Endothelial cell of umbilical vein (primary cell): ENCODE measurements around the gene MTG1. TPM values are rescaled to one million over a fixed set of nuclear protein-coding genes. Genes with fewer than 3 reads are reported as not detected.
A peak's percentile ranks its signal among the peaks of the same experiment; 100 is the strongest.

Experiments used
- BruUV-seq: library from RNA; stranded (reverse); fragments of 400-500 nt; replicated peaks from 2 replicates; lab custom pipeline; 2021; lab: Mats Ljungman, UMichigan
- CTCF ChIA-PET: fragments of 300-600, 350-600 bp; sonication (Branson Sonifier 250); formaldehyde crosslinking; loops from one replicate; lab custom pipeline; 2021; ENCODE audit warnings: antibody characterized with exemption, inconsistent platforms; lab: Charles Lee
- POLR2A ChIA-PET: fragments of 300-600, 350-600 bp; sonication (Branson Sonifier 250); formaldehyde crosslinking; loops from one replicate; lab custom pipeline; 2021; ENCODE audit warnings: antibody characterized with exemption, inconsistent platforms; lab: Charles Lee
- DNase-seq: peaks from one replicate; pipeline ENCODE4 v3.0.0-alpha.2; 2011; ENCODE audit warnings: low read depth, low spot score
- FAIRE-seq: peaks from 2 replicates; lab custom pipeline; 2011; peaks lifted over from hg19 to GRCh38; lab: Jason Lieb, UNC
- H2AFZ ChIP-seq: 2 replicates; pipeline ENCODE4 v1.6.0; 2012; ENCODE audit warnings: low read depth, low read length, control low read depth, inconsistent platforms
- H3K27ac ChIP-seq: 2 replicates; pipeline ENCODE4 v1.5.1; 2011; ENCODE audit warnings: low read depth, mild to moderate bottlenecking, control low read depth, low read length, moderate library complexity; ENCODE audit not compliant: insufficient read depth
- H3K27me3 ChIP-seq, 2 experiments: 2 replicates each; pipeline versions ENCODE4 v1.6.0 to v1.6.1; 2011; ENCODE audit warnings: low read length in 2 of 2, mixed read lengths in 1 of 2; ENCODE audit not compliant: control insufficient read depth in 2 of 2, insufficient read depth in 2 of 2
- H3K36me3 ChIP-seq, 2 experiments: 2 replicates in 1 of 2; 3 replicates in 1 of 2; pipeline ENCODE4 v1.5.1; 2011; ENCODE audit warnings: low read length in 2 of 2, mild to moderate bottlenecking in 1 of 2, moderate library complexity in 1 of 2; ENCODE audit not compliant: control insufficient read depth in 2 of 2, insufficient read depth in 2 of 2; ENCODE audit errors: extremely low read depth in 1 of 2
- H3K4me1 ChIP-seq: 3 replicates; pipeline ENCODE4 v1.5.1; 2011; ENCODE audit warnings: mild to moderate bottlenecking, low read length; ENCODE audit not compliant: control insufficient read depth, insufficient read depth; ENCODE audit errors: extremely low read depth
- H3K4me2 ChIP-seq: 2 replicates; pipeline ENCODE4 v1.6.1; 2011; ENCODE audit warnings: low read length, control low read depth, mixed read lengths; ENCODE audit not compliant: insufficient read depth
- H3K4me3 ChIP-seq, 3 experiments: fragments of 200-600 bp in 1 of 3; sonication (generic), shearing (Covaris generic) in 1 of 3; replicated peaks in 1 of 3; 2 replicates each; pipeline ENCODE4 v1.5.1; 2011 to 2016; ENCODE audit warnings: control low read depth in 3 of 3, low read length in 3 of 3, mild to moderate bottlenecking in 2 of 3, inconsistent platforms in 1 of 3, low read depth in 1 of 3, moderate library complexity in 1 of 3; ENCODE audit not compliant: insufficient read depth in 1 of 3
- H3K79me2 ChIP-seq: 2 replicates; pipeline ENCODE4 v1.6.0; 2012; ENCODE audit warnings: low read length, inconsistent platforms; ENCODE audit not compliant: control insufficient read depth, insufficient read depth
- H3K9ac ChIP-seq: replicated peaks from 2 replicates; pipeline ENCODE3; 2011; ENCODE audit warnings: low read length, control low read depth; ENCODE audit not compliant: insufficient read depth; ENCODE audit errors: extremely low read depth
- H3K9me1 ChIP-seq: replicated peaks from 3 replicates; pipeline ENCODE4 v1.6.0; 2011; ENCODE audit warnings: mild to moderate bottlenecking, low read length; ENCODE audit not compliant: control insufficient read depth, insufficient read depth; ENCODE audit errors: extremely low read depth
- H3K9me3 ChIP-seq: replicated peaks from 2 replicates; pipeline ENCODE4 v1.5.1; 2012; ENCODE audit warnings: low read length, inconsistent platforms; ENCODE audit not compliant: control insufficient read depth, insufficient read depth
- H4K20me1 ChIP-seq: replicated peaks from 2 replicates; pipeline ENCODE3; 2011; ENCODE audit warnings: mild to moderate bottlenecking, low read length; ENCODE audit not compliant: control insufficient read depth, insufficient read depth; ENCODE audit errors: extremely low read depth
- CTCF ChIP-seq, 2 donors: IDR thresholded peaks; 1 replicate in 1 of 2; 2 replicates in 1 of 2; pipeline ENCODE4 v1.5.1; 2011; ENCODE audit warnings: low read length in 2 of 2, mild to moderate bottlenecking in 2 of 2, moderate library complexity in 2 of 2, control low read depth in 1 of 2, inconsistent platforms in 1 of 2, low read depth in 1 of 2; ENCODE audit not compliant: insufficient read depth in 1 of 2; ENCODE audit errors: extremely low read depth in 1 of 2
- EZH2 ChIP-seq: IDR thresholded peaks from 2 replicates; pipeline ENCODE4 v1.6.1; 2012; ENCODE audit warnings: borderline replicate concordance, low read depth, mild to moderate bottlenecking, moderate library complexity, low read length, inconsistent platforms; ENCODE audit not compliant: severe bottlenecking
- FOS ChIP-seq: IDR thresholded peaks from 2 replicates; pipeline ENCODE4 v1.6.1; 2011; ENCODE audit warnings: mild to moderate bottlenecking, low read length, moderate library complexity, borderline replicate concordance; ENCODE audit not compliant: insufficient read depth
- GATA2 ChIP-seq: IDR thresholded peaks from 2 replicates; pipeline ENCODE4 v1.7.0; 2011; ENCODE audit warnings: low read depth, mild to moderate bottlenecking, moderate library complexity, mixed read lengths, low read length; ENCODE audit not compliant: insufficient read length, insufficient read depth
- JUN ChIP-seq: IDR thresholded peaks from 2 replicates; pipeline ENCODE4 v1.6.1; 2011; ENCODE audit warnings: borderline replicate concordance, low read depth; ENCODE audit not compliant: insufficient read length, insufficient read depth
- MAX ChIP-seq: IDR thresholded peaks from 2 replicates; pipeline ENCODE4 v1.6.1; 2011; ENCODE audit not compliant: insufficient read depth, insufficient read length
- MYC ChIP-seq: IDR thresholded peaks from one replicate; pipeline ENCODE4 v1.6.1; 2011; ENCODE audit warnings: mild to moderate bottlenecking, low read depth, low read length
- POLR2A ChIP-seq: IDR thresholded peaks from 2 replicates; pipeline ENCODE4 v1.6.1; 2012; ENCODE audit warnings: low read depth, mild to moderate bottlenecking, control low read depth, low read length
- POLR2AphosphoS5 ChIP-seq: IDR thresholded peaks from 2 replicates; pipeline ENCODE4 v1.6.1; 2012; ENCODE audit warnings: low read depth, mild to moderate bottlenecking, control low read depth, low read length, moderate library complexity; ENCODE audit not compliant: insufficient read depth
- dilution Hi-C: fragments of 300-500 bp; cut with MboI; formaldehyde crosslinking; loops from one replicate; pipeline ENCODE4 v1.15.0; 2019; ENCODE audit warnings: low sequenced_read_pairs; ENCODE audit not compliant: extremely low pct_ligation_motif_present
- intact Hi-C: fragments of 100-400 bp; cut with micrococcal nuclease; formaldehyde crosslinking; loops from one replicate; pipeline ENCODE4 v1.10.0; 2022
- polyA plus RNA-seq, 4 experiments: library from polyadenylated mRNA; depleted of rRNA in 3 of 4; stranded (reverse) in 3 of 4; unstranded in 1 of 4; fragments of >200 nt; gene quantifications; 2 replicates each; pipeline versions ENCODE4 v1.2.1 to v1.2.3, GENCODE V29; 2011 to 2012; ENCODE audit warnings: missing spikeins in 1 of 4
- total RNA-seq: library from RNA; stranded (reverse); gene quantifications from 2 replicates; pipeline ENCODE4 v1.2.3, GENCODE V29; 2021

Gene MTG1
- total and polyA plus RNA-seq, 2 donors (not counting 3 experiments of a cell fraction or from before 2014, with no cell fraction given), result 66.5 to 91.6 TPM

- H3K4me3 ChIP-seq, result peak overlapping the region in 2 of 3 experiments; percentile 30 to 54
- no peak for FAIRE-seq
- no peaks in the 10 kb centered on the region for H4K20me1 ChIP-seq
- TF ChIP-seq MYC (no peak), MAX (no peak), GATA2 (no peak), CTCF (IDR thresholded peaks at IDR 0.05; ENCODE audit: extremely low read depth in 1 of 2, insufficient read depth in 1 of 2, low read depth in 1 of 2, low read length in 2 of 2) (no peak), POLR2A (no peak), POLR2AphosphoS5 (no peak), EZH2 (no peak), JUN (no peak), FOS (no peak)
- no peak overlapping the region for H3K9ac ChIP-seq
- dilution Hi-C loops (no loop called here), intact Hi-C loops (no loop called here)
- no peaks in the 10 kb centered on the region for H3K9me1 ChIP-seq
- CTCF ChIA-PET, result interaction anchor here (1.9 kb wide), 1 partner anchor 10 kb away, joined by 9 read pairs; no protein-coding TSS in a partner anchor
- no peak overlapping the region for H2AFZ ChIP-seq
- H3K9me3 ChIP-seq, result no peaks in the 10 kb centered on the region
- no peaks in the 10 kb centered on the region for H3K36me3 ChIP-seq
- POLR2A ChIA-PET, result no interaction called here
- no peak for DNase-seq
- H3K27me3 ChIP-seq, result no peaks in the 10 kb centered on the region
- H3K27ac ChIP-seq, result no peak overlapping the region
- BruUV-seq, result no TSS peak
- peaks cover 8% of the 10 kb centered on the region for H3K4me1 ChIP-seq
- no peak overlapping the region for H3K4me2 ChIP-seq
- H3K79me2 ChIP-seq, result no peaks in the 10 kb centered on the region
These were observed 13.9 kb upstream of the MTG1 start for GRCh38 chr10:133379801-133380666.
